GM19468 (cell line): Measurements from ENCODE around the gene SLC10A4.

Source experiments
- ATAC-seq: cut with Tn5 transposase; IDR thresholded peaks from one replicate; pipeline ENCODE4 v1.9.1; 2021; ENCODE audit warnings: mild to moderate bottlenecking, moderate library complexity, moderate number of reproducible peaks; ENCODE audit not compliant: unreplicated experiment; ENCODE audit errors: extremely low read depth

SLC10A4 gene

GRCh38 chr4:48484494-48485168 is 1.5 kb downstream of the SLC10A4 start:
- ATAC-seq, result no peak

- ATAC-seq, result no peak
These were observed 6.5 kb downstream of the SLC10A4 start for GRCh38 chr4:48489683-48490011.

GRCh38 chr4:48490012-48490679 is 7.0 kb downstream of the SLC10A4 start, which contains the start of gene ZAR1:
TSS of gene ZAR1 (plus strand) at chr4:48490252. CDS start at chr4:48490292, 40 bp downstream.
- ATAC-seq, result no peak

GRCh38 chr4:48490680-48491513 is 7.8 kb downstream of the SLC10A4 start:
- ATAC-seq, result no peak

- ATAC-seq, result no peak
These were observed 8.5 kb downstream of the SLC10A4 start for GRCh38 chr4:48491514-48492176.

- ATAC-seq, result no peak
These were observed 10.4 kb downstream of the SLC10A4 start for GRCh38 chr4:48493452-48494100.

GRCh38 chr4:48495941-48496340 is 12.8 kb downstream of the SLC10A4 start:
- ATAC-seq, result no peak

GRCh38 chr4:48498895-48499294 is 15.8 kb downstream of the SLC10A4 start:
- ATAC-seq, result no peak

GRCh38 chr4:48499551-48500066 is 16.5 kb downstream of the SLC10A4 start:
- peak; percentile 54 for ATAC-seq

- no peak for ATAC-seq
These were observed 20.3 kb downstream of the SLC10A4 start for GRCh38 chr4:48503233-48504025.

- ATAC-seq, result no peak
These were observed 20.8 kb downstream of the SLC10A4 start for GRCh38 chr4:48504026-48504330.

- ATAC-seq, result no peak
These were observed 21.2 kb downstream of the SLC10A4 start for GRCh38 chr4:48504352-48504751.

- no peak for ATAC-seq
These were observed 23.6 kb downstream of the SLC10A4 start for GRCh38 chr4:48506716-48507115.

- no peak for ATAC-seq
These were observed 26.4 kb downstream of the SLC10A4 start for GRCh38 chr4:48509543-48509942.

GRCh38 chr4:48518143-48518542 is 35.0 kb downstream of the SLC10A4 start:
- ATAC-seq, result no peak

- no peak for ATAC-seq
These were observed 43.3 kb downstream of the SLC10A4 start for GRCh38 chr4:48526406-48526805.

GRCh38 chr4:48538358-48538757 is 55.2 kb downstream of the SLC10A4 start:
- no peak for ATAC-seq
